Suprapubic skin (tissue), 3 donors: ENCODE measurements around the gene PMEPA1.

Experiments used
- EP300 ChIP-seq: sonication (generic); formaldehyde crosslinking; IDR thresholded peaks from one replicate; pipeline ENCODE4 v1.6.1; 2017; ENCODE audit warnings: antibody characterized with exemption
- TF ChIP-seq, protein P1 (sequence below), 2 donors: fragments of 200-600 bp in 1 of 2; fragments of 450-650 bp in 1 of 2; sonication (generic) in 1 of 2; IDR thresholded peaks; one replicate each; pipeline ENCODE4 v1.5.1; 2016 to 2019; ENCODE audit warnings: antibody characterized with exemption in 2 of 2, mild to moderate bottlenecking in 1 of 2, moderate library complexity in 1 of 2

DNA sequence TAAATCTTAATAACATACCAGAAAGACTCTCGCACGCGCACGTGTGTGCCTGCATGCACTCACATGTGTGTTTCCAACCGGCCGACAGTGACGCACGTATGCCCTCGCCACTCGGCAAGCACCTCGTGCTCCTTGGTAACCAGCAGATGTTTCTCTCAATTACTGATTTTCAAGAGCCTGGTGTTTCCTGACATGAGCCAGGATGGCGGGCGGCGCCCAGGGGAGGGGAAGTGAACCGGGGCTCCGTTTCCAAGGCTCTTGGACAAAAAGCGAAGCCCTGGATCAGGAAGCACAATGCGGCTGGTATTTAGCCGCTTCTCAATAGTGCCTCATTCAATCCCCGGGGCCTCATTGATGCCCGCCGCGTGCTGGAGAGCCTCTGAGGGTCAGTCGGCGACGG lies 37.7 kb downstream of the PMEPA1 start:
- no peak for TF ChIP-seq EP300
- TF ChIP-seq, protein P1, sequence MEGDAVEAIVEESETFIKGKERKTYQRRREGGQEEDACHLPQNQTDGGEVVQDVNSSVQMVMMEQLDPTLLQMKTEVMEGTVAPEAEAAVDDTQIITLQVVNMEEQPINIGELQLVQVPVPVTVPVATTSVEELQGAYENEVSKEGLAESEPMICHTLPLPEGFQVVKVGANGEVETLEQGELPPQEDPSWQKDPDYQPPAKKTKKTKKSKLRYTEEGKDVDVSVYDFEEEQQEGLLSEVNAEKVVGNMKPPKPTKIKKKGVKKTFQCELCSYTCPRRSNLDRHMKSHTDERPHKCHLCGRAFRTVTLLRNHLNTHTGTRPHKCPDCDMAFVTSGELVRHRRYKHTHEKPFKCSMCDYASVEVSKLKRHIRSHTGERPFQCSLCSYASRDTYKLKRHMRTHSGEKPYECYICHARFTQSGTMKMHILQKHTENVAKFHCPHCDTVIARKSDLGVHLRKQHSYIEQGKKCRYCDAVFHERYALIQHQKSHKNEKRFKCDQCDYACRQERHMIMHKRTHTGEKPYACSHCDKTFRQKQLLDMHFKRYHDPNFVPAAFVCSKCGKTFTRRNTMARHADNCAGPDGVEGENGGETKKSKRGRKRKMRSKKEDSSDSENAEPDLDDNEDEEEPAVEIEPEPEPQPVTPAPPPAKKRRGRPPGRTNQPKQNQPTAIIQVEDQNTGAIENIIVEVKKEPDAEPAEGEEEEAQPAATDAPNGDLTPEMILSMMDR (IDR thresholded peaks at IDR 0.05) = no peak
